Lung (tissue), 12 donors: ENCODE results near the gene BTAF1. TPM values are rescaled to one million over a fixed set of nuclear protein-coding genes. Genes with fewer than 3 reads are reported as not detected.
A peak's percentile ranks its signal among the peaks of the same experiment; 100 is the strongest.

Experiments
- ATAC-seq: fragments of 200-7000 bp; cut with Tn5 transposase; one replicate; pipeline ENCODE4 v1.9.1; 2020; ENCODE audit warnings: moderate number of reproducible peaks; ENCODE audit not compliant: insufficient read depth, low FRiP score
- DNase-seq, 3 donors: peaks; one replicate each; pipeline ENCODE4 v3.0.0-alpha.2; 2013 to 2017
- H3K27ac ChIP-seq, 2 donors: one replicate each; pipeline ENCODE4 v1.5.1; 2013; ENCODE audit warnings: mild to moderate bottlenecking in 2 of 2, moderate library complexity in 2 of 2, control low read depth in 1 of 2, inconsistent platforms in 1 of 2, low read depth in 1 of 2, low read length in 1 of 2
- H3K27me3 ChIP-seq, 3 donors: one replicate each; pipeline ENCODE4 v1.5.1; 2013; ENCODE audit warnings: low read length in 2 of 3; ENCODE audit not compliant: control insufficient read depth in 3 of 3, insufficient read depth in 3 of 3
- H3K36me3 ChIP-seq, 4 donors: one replicate each; pipeline ENCODE4 v1.5.1; 2013; ENCODE audit warnings: low read length in 4 of 4, mild to moderate bottlenecking in 1 of 4, moderate library complexity in 1 of 4; ENCODE audit not compliant: control insufficient read depth in 4 of 4, insufficient read depth in 4 of 4
- H3K4me1 ChIP-seq, 5 donors: one replicate each; pipeline ENCODE4 v1.5.1; 2013; ENCODE audit warnings: low read length in 5 of 5, mild to moderate bottlenecking in 2 of 5, moderate library complexity in 1 of 5; ENCODE audit not compliant: control insufficient read depth in 5 of 5, insufficient read depth in 5 of 5
- H3K4me3 ChIP-seq: one replicate; pipeline ENCODE4 v1.5.1; 2013; ENCODE audit warnings: mild to moderate bottlenecking, control low read depth, moderate library complexity
- H3K9ac ChIP-seq, 2 donors: one replicate each; pipeline ENCODE4 v1.5.1; 2013; ENCODE audit warnings: low read length in 2 of 2, control low read depth in 1 of 2; ENCODE audit not compliant: insufficient read depth in 1 of 2
- H3K9me3 ChIP-seq, 4 donors: one replicate each; pipeline ENCODE4 v1.5.1; 2013; ENCODE audit warnings: low read length in 3 of 4, mild to moderate bottlenecking in 1 of 4, moderate library complexity in 1 of 4; ENCODE audit not compliant: control insufficient read depth in 4 of 4, insufficient read depth in 3 of 4
- CTCF ChIP-seq: IDR thresholded peaks from 2 replicates; pipeline ENCODE4 v1.5.1; 2012; ENCODE audit warnings: mild to moderate bottlenecking; ENCODE audit errors: control extremely low read depth, extremely low read depth
- WGBS, 2 donors: extraction: QIAGEN DNeasy Blood & Tissue Kit; methylation state at CpG; one replicate each; pipeline ENCODE4 v1.1.7; 2013; 5-methylcytosine and 5-hydroxymethylcytosine counted together
- polyA plus RNA-seq, 2 donors: library from polyadenylated mRNA; stranded (reverse); fragments of 200-250 nt; gene quantifications; one replicate each; pipeline ENCODE4 v1.2.1, GENCODE V29; 2013
- total RNA-seq, 2 donors: library from RNA; depleted of rRNA in 1 of 2; stranded (reverse); fragments of >200 nt in 1 of 2; gene quantifications; one replicate each; pipeline ENCODE4 v1.2.1, GENCODE V29; 2014 to 2021
- donor health status: control.
- donor health status: control.
- donor health status: Bipolar disorder and iron deficiency.
- donor health status: healthy.
- donor health status: DM: yes; HTN: yes; CAD: no.

BTAF1 gene
- total and polyA plus RNA-seq, 4 donors = 8.5 to 80.0 (median 20.2) TPM

GRCh38 chr10:92054807-92055206 is 131.2 kb downstream of the BTAF1 start:
- DNase-seq = no peak
- Histone ChIP-seq H3K4me3 (no peak overlapping the region), H3K36me3 (peaks cover 0 to 5% (median 2%) of the 10 kb centered on the region in 4 donors), H3K9me3 (peaks cover 0 to 2% (median 0%) of the 10 kb centered on the region in 4 donors), H3K9ac (no peak overlapping the region), H3K4me1 (no peaks in the 10 kb centered on the region), H3K27me3 (no peaks in the 10 kb centered on the region), H3K27ac (no peak overlapping the region)
- no peak for ATAC-seq
- no peak for TF ChIP-seq CTCF

- DNase-seq (no peak), ATAC-seq (no peak)
- Histone ChIP-seq H3K9ac (no peak overlapping the region), H3K9me3 (no peaks in the 10 kb centered on the region), H3K4me3 (no peak overlapping the region), H3K27ac (no peak overlapping the region), H3K27me3 (no peaks in the 10 kb centered on the region), H3K36me3 (no peaks in the 10 kb centered on the region), H3K4me1 (peaks cover 0 to 8% (median 0%) of the 10 kb centered on the region in 5 donors)
- WGBS, 2 donors = 72 to 93% methylated on average over 1 of the region's 1 CpG
- no peak for TF ChIP-seq CTCF
Observed at GRCh38 chr10:92062273-92062672, 138.7 kb downstream of the BTAF1 start.

- no peak for TF ChIP-seq CTCF
- no peaks in the 10 kb centered on the region for H3K9me3 ChIP-seq
- peaks cover 0 to 8% (median 0%) of the 10 kb centered on the region in 5 donors for H3K4me1 ChIP-seq
- H3K9ac ChIP-seq = no peak overlapping the region
- no peak overlapping the region for H3K4me3 ChIP-seq
- H3K27ac ChIP-seq = peak overlapping the region in 1 of 2 donors; percentile 61
- ATAC-seq = no peak
- no peaks in the 10 kb centered on the region for H3K27me3 ChIP-seq
- 93 to 99% methylated on average over 2 of the region's 2 CpGs for WGBS, 2 donors
- DNase-seq = no peak
- H3K36me3 ChIP-seq = no peaks in the 10 kb centered on the region
Observed at GRCh38 chr10:92064506-92064905, 140.9 kb downstream of the BTAF1 start.

- Histone ChIP-seq H3K9me3 (no peaks in the 10 kb centered on the region), H3K27ac (no peak overlapping the region), H3K9ac (no peak overlapping the region), H3K4me1 (peaks cover 0 to 8% (median 0%) of the 10 kb centered on the region in 5 donors), H3K36me3 (no peaks in the 10 kb centered on the region), H3K4me3 (no peak overlapping the region), H3K27me3 (no peaks in the 10 kb centered on the region)
- no peak for TF ChIP-seq CTCF
- no peak for ATAC-seq
- WGBS, 2 donors = 96 to 97% methylated on average over 4 of the region's 4 CpGs
- DNase-seq = no peak
Observed at GRCh38 chr10:92066386-92066785, 142.8 kb downstream of the BTAF1 start.
